Calu3 (cell line): ENCODE measurements around the gene MYADML2. TPM values are rescaled to one million over a fixed set of nuclear protein-coding genes. Genes with fewer than 3 reads are reported as not detected.
A peak's percentile ranks its signal among the peaks of the same experiment; 100 is the strongest.

Source experiments
- BruUV-seq: library from RNA; stranded (reverse); fragments of 400-500 nt; replicated peaks from 2 replicates; lab custom pipeline; 2021; lab: Mats Ljungman, UMichigan
- CTCF ChIA-PET: fragments of 300-600 bp; sonication (Branson Sonifier 250); formaldehyde crosslinking; loops from one replicate; lab custom pipeline; 2022; ENCODE audit warnings: antibody characterized with exemption; lab: Charles Lee
- DNase-seq: peaks from one replicate; pipeline ENCODE4 v3.0.0; 2022
- H3K27ac Mint-ChIP-seq: one replicate; pipeline ENCODE4 v1.8.0; 2022; ENCODE audit warnings: mixed read lengths; ENCODE audit not compliant: unreplicated experiment
- H3K27me3 Mint-ChIP-seq: one replicate; pipeline ENCODE4 v1.8.0; 2022; ENCODE audit warnings: mixed read lengths; ENCODE audit not compliant: unreplicated experiment
- H3K36me3 Mint-ChIP-seq: one replicate; pipeline ENCODE4 v1.8.0; 2022; ENCODE audit warnings: mild to moderate bottlenecking, moderate library complexity, mixed read lengths; ENCODE audit not compliant: insufficient read depth, unreplicated experiment
- H3K4me1 Mint-ChIP-seq: one replicate; pipeline ENCODE4 v1.8.0; 2022; ENCODE audit warnings: mild to moderate bottlenecking, low read depth, mixed read lengths; ENCODE audit not compliant: unreplicated experiment
- H3K4me3 Mint-ChIP-seq: one replicate; pipeline ENCODE4 v1.8.0; 2022; ENCODE audit warnings: mild to moderate bottlenecking, low read depth, moderate library complexity, mixed read lengths; ENCODE audit not compliant: unreplicated experiment
- H3K9me3 Mint-ChIP-seq: one replicate; pipeline ENCODE4 v1.8.0; 2022; ENCODE audit warnings: low read depth, mixed read lengths; ENCODE audit not compliant: unreplicated experiment
- CTCF ChIP-seq: fragments of 200-600 bp; IDR thresholded peaks from one replicate; pipeline ENCODE4 v1.8.0; 2022; ENCODE audit warnings: antibody characterized with exemption; ENCODE audit not compliant: unreplicated experiment
- intact Hi-C: fragments of 100-400 bp; cut with micrococcal nuclease; formaldehyde crosslinking; loops from one replicate; pipeline ENCODE4 v1.10.0; 2022; ENCODE audit not compliant: unreplicated experiment
- total RNA-seq: library from RNA; stranded (reverse); gene quantifications from 2 replicates; pipeline ENCODE4 v1.2.3, GENCODE V29; 2022

Gene MYADML2
- total RNA-seq, 1 experiment from 2014 or later: not detected

- CTCF ChIA-PET: no interaction called here
- H3K36me3 Mint-ChIP-seq: peaks cover 91% of the 10 kb centered on the region
- H3K4me1 Mint-ChIP-seq: peaks cover 58% of the 10 kb centered on the region
- BruUV-seq: no TSS peak
- DNase-seq: no peak
- no peaks in the 10 kb centered on the region for H3K27me3 Mint-ChIP-seq
- intact Hi-C loops: no loop called here
- H3K4me3 Mint-ChIP-seq: no peak overlapping the region
- no peaks in the 10 kb centered on the region for H3K9me3 Mint-ChIP-seq
- H3K27ac Mint-ChIP-seq: no peak overlapping the region
- TF ChIP-seq CTCF: no peak
Observed at GRCh38 chr17:81915331-81915730, 31.7 kb downstream of the MYADML2 start.

- no peak for TF ChIP-seq CTCF
- H3K36me3 Mint-ChIP-seq: peaks cover 84% of the 10 kb centered on the region
- no peaks in the 10 kb centered on the region for H3K27me3 Mint-ChIP-seq
- H3K4me3 Mint-ChIP-seq: no peak overlapping the region
- peaks cover 60% of the 10 kb centered on the region for H3K4me1 Mint-ChIP-seq
- CTCF ChIA-PET: interaction anchor here (0.5 kb wide), 1 partner anchor 108 kb away, joined by 4 read pairs; the partner anchor contains the start of gene CENPX
- no TSS peak for BruUV-seq
- intact Hi-C loops: no loop called here
- DNase-seq: no peak
- no peak overlapping the region for H3K27ac Mint-ChIP-seq
- no peaks in the 10 kb centered on the region for H3K9me3 Mint-ChIP-seq
Observed at GRCh38 chr17:81914103-81914850, 32.8 kb downstream of the MYADML2 start.

GRCh38 chr17:81913394-81914102 is 33.5 kb downstream of the MYADML2 start:
- intact Hi-C loops: no loop called here
- DNase-seq: no peak
- no TSS peak for BruUV-seq
- H3K36me3 Mint-ChIP-seq: peaks cover 83% of the 10 kb centered on the region
- H3K27ac Mint-ChIP-seq: peak overlapping the region; percentile 80
- TF ChIP-seq CTCF: no peak
- CTCF ChIA-PET: interaction anchor here (0.5 to 1.2 kb wide), 3 partner anchors 13 to 884 kb away, joined by 4 to 5 read pairs (median 4); partner anchors contain the start of genes ALYREF and ANAPC11
- H3K4me3 Mint-ChIP-seq: no peak overlapping the region
- peaks cover 52% of the 10 kb centered on the region for H3K4me1 Mint-ChIP-seq
- H3K9me3 Mint-ChIP-seq: no peaks in the 10 kb centered on the region
- no peaks in the 10 kb centered on the region for H3K27me3 Mint-ChIP-seq

- Mint-ChIP-seq H3K9me3 (no peaks in the 10 kb centered on the region), H3K36me3 (peaks cover 75% of the 10 kb centered on the region), H3K4me1 (peaks cover 47% of the 10 kb centered on the region), H3K4me3 (peak overlapping the region; percentile 78), H3K27me3 (no peaks in the 10 kb centered on the region), H3K27ac (peak overlapping the region; percentile 80)
- peak; percentile 68 for DNase-seq
- no peak for TF ChIP-seq CTCF
- intact Hi-C loops: no loop called here
- CTCF ChIA-PET: interaction anchor here (0.9 to 1.2 kb wide), 3 partner anchors 14 to 21 kb away, joined by 4 read pairs; partner anchors contain the start of genes ALYREF and ANAPC11
- BruUV-seq: no TSS peak
Observed at GRCh38 chr17:81912441-81913309, 34.4 kb downstream of the MYADML2 start.
